HepG2 (cell line): ENCODE measurements around the gene CHI3L1. TPM values are rescaled to one million over a fixed set of nuclear protein-coding genes. Genes with fewer than 3 reads are reported as not detected.

ENCODE experiments used
- ATAC-seq: fragments of 200-7000 bp; cut with Tn5 transposase; 3 replicates; pipeline ENCODE4 v1.9.1; 2020; ENCODE audit warnings: mild to moderate bottlenecking, moderate library complexity
- BruUV-seq: library from RNA; stranded (reverse); fragments of 400-500 nt; replicated peaks from 2 replicates; lab custom pipeline; 2021; lab: Mats Ljungman, UMichigan
- CTCF ChIA-PET: fragments of 300-600 bp; formaldehyde crosslinking; extraction: SDS; loops from one replicate; lab custom pipeline; 2021; ENCODE audit warnings: low total read pairs, inconsistent platforms, low intra/inter-chr PET ratio; lab: Yijun Ruan, JAX
- POLR2A ChIA-PET: fragments of 350-600 bp; sonication (Branson Sonifier 250); formaldehyde crosslinking; loops from one replicate; lab custom pipeline; 2020; ENCODE audit warnings: antibody characterized with exemption, inconsistent platforms; lab: Yijun Ruan, JAX
- DNase-seq: peaks from one replicate; pipeline ENCODE4 v3.0.0-alpha.2; 2015; ENCODE audit warnings: low spot score
- FAIRE-seq: peaks from 3 replicates; lab custom pipeline; 2011; peaks lifted over from hg19 to GRCh38; lab: Jason Lieb, UNC
- H2AFZ ChIP-seq: one replicate; pipeline ENCODE4 v1.6.1; 2011; ENCODE audit warnings: low read length, inconsistent platforms
- H3K27ac ChIP-seq: fragments of 300-600 bp; 3 replicates; pipeline ENCODE4 v1.8.0; 2011; ENCODE audit warnings: mixed run types, mild to moderate bottlenecking, mixed read lengths, low read length, inconsistent platforms; ENCODE audit not compliant: insufficient read depth; ENCODE audit errors: extremely low read length
- H3K27me3 ChIP-seq, 2 experiments: fragments of 200-600 bp in 1 of 2; 2 replicates in 1 of 2; 3 replicates in 1 of 2; pipeline versions ENCODE4 v1.6.0 to v1.8.0; 2011; ENCODE audit warnings: low read length in 2 of 2, mild to moderate bottlenecking in 2 of 2, moderate library complexity in 2 of 2, inconsistent platforms in 1 of 2; ENCODE audit not compliant: insufficient read depth in 2 of 2, control insufficient read depth in 1 of 2
- H3K36me3 ChIP-seq, 2 experiments: fragments of 200-600 bp in 1 of 2; replicated peaks in 1 of 2; 2 replicates in 1 of 2; 3 replicates in 1 of 2; pipeline versions ENCODE4 v1.5.1 to v1.8.0; 2011; ENCODE audit warnings: low read length in 2 of 2, inconsistent platforms in 1 of 2; ENCODE audit not compliant: insufficient read depth in 2 of 2, control insufficient read depth in 1 of 2
- H3K4me1 ChIP-seq: 2 replicates; pipeline ENCODE4 v1.5.1; 2012; ENCODE audit warnings: low read length, inconsistent platforms; ENCODE audit not compliant: insufficient read depth
- H3K4me2 ChIP-seq: 2 replicates; pipeline ENCODE4 v1.6.0; 2011; ENCODE audit warnings: low read depth, low read length, inconsistent platforms
- H3K4me3 ChIP-seq, 3 experiments: fragments of 200-600 bp in 1 of 3; sonication (generic), shearing (Covaris generic) in 1 of 3; replicated peaks in 1 of 3; 2 replicates each; pipeline ENCODE4 v1.5.1; 2011 to 2016; ENCODE audit warnings: low read length in 3 of 3, inconsistent platforms in 2 of 3, low read depth in 2 of 3, mild to moderate bottlenecking in 2 of 3, control low read depth in 1 of 3, mixed read lengths in 1 of 3; ENCODE audit not compliant: insufficient read depth in 1 of 3
- H3K79me2 ChIP-seq: one replicate; pipeline ENCODE4 v1.6.1; 2011; ENCODE audit warnings: low read length, inconsistent platforms; ENCODE audit not compliant: insufficient read depth
- H3K9ac ChIP-seq: 2 replicates; pipeline ENCODE4 v1.6.0; 2011; ENCODE audit warnings: mild to moderate bottlenecking, low read depth, low read length, inconsistent platforms; ENCODE audit not compliant: insufficient read depth
- H3K9me3 ChIP-seq: 2 replicates; pipeline ENCODE4 v1.5.1; 2012; ENCODE audit warnings: mild to moderate bottlenecking, low read length
- H4K20me1 ChIP-seq: 2 replicates; pipeline ENCODE4 v1.6.0; 2011; ENCODE audit warnings: inconsistent platforms, mild to moderate bottlenecking, low read length, moderate library complexity; ENCODE audit not compliant: insufficient read depth
- CBX2 ChIP-seq, 2 experiments: fragments of 200-600 bp in 1 of 2; sonication (generic); formaldehyde crosslinking in 1 of 2; IDR thresholded peaks; 2 replicates each; pipeline versions ENCODE4 v1.7.0 to v1.8.1; 2018 to 2022; ENCODE audit warnings: low read depth in 2 of 2, low read length in 1 of 2, mild to moderate bottlenecking in 1 of 2, missing genetic modification reagents in 1 of 2
- ETV5 ChIP-seq: IDR thresholded peaks from 2 replicates; pipeline ENCODE4 v1.6.1; 2018; ENCODE audit warnings: missing biosample characterization, missing genetic modification reagents, inconsistent platforms, borderline replicate concordance
- IRF2 ChIP-seq: IDR thresholded peaks from 2 replicates; pipeline ENCODE4 v1.6.1; 2018; ENCODE audit warnings: missing genetic modification reagents, missing compliant biosample characterization
- JARID2 ChIP-seq: sonication (generic); formaldehyde crosslinking; IDR thresholded peaks from 2 replicates; pipeline ENCODE4 v1.8.1; 2023; ENCODE audit warnings: missing genetic modification reagents, inconsistent platforms; ENCODE audit not compliant: insufficient replicate concordance
- NCOA1 ChIP-seq: sonication (generic); formaldehyde crosslinking; IDR thresholded peaks from 2 replicates; pipeline ENCODE4 v1.9.0; 2021; ENCODE audit warnings: missing genetic modification reagents
- NFYB ChIP-seq: sonication (generic); formaldehyde crosslinking; IDR thresholded peaks from 2 replicates; pipeline ENCODE4 v1.4.0; 2020; ENCODE audit warnings: missing genetic modification reagents
- PBX2 ChIP-seq: IDR thresholded peaks from 2 replicates; pipeline ENCODE4 v1.6.1; 2016; ENCODE audit warnings: control low read depth
- RFX1 ChIP-seq: fragments of 450-650 bp; IDR thresholded peaks from 2 replicates; pipeline ENCODE4 v1.6.1; 2017
- SAP130 ChIP-seq: IDR thresholded peaks from 2 replicates; pipeline ENCODE4 v1.6.1; 2016; ENCODE audit warnings: low read depth
- TOPORS ChIP-seq: sonication (generic); formaldehyde crosslinking; IDR thresholded peaks from 2 replicates; pipeline ENCODE4 v1.8.0; 2023; ENCODE audit warnings: mild to moderate bottlenecking, missing genetic modification reagents
- ZKSCAN8 ChIP-seq: IDR thresholded peaks from 2 replicates; pipeline ENCODE4 v1.6.1; 2016; ENCODE audit warnings: borderline replicate concordance, missing genetic modification reagents, missing compliant biosample characterization
- ZNF10 ChIP-seq: sonication (generic); formaldehyde crosslinking; IDR thresholded peaks from 2 replicates; pipeline ENCODE4 v1.4.0; 2020; ENCODE audit warnings: mild to moderate bottlenecking, low read depth, missing genetic modification reagents, borderline replicate concordance
- ZNF292 ChIP-seq: sonication (generic); formaldehyde crosslinking; IDR thresholded peaks from 2 replicates; pipeline ENCODE4 v1.8.1; 2022; ENCODE audit warnings: mild to moderate bottlenecking, low read depth, missing genetic modification reagents, borderline replicate concordance
- ZNF3 ChIP-seq: IDR thresholded peaks from 2 replicates; pipeline ENCODE4 v1.7.0; 2017; ENCODE audit warnings: inconsistent platforms
- ZNF552 ChIP-seq: sonication (generic); formaldehyde crosslinking; IDR thresholded peaks from 2 replicates; pipeline ENCODE4 v1.9.0; 2022; ENCODE audit warnings: missing genetic modification reagents, mild to moderate bottlenecking, borderline replicate concordance
- ZNF564 ChIP-seq: sonication (generic); formaldehyde crosslinking; IDR thresholded peaks from 2 replicates; pipeline ENCODE4 v1.8.1; 2023; ENCODE audit warnings: mild to moderate bottlenecking, missing genetic modification reagents
- ZNF878 ChIP-seq: sonication (generic); formaldehyde crosslinking; IDR thresholded peaks from 2 replicates; pipeline ENCODE4 v1.8.1; 2023; ENCODE audit warnings: mild to moderate bottlenecking, missing genetic modification reagents, moderate library complexity
- WGBS: methylation state at CpG from one replicate; pipeline ENCODE4 v1.1.6; 2017; ENCODE audit warnings: low lambda C conversion rate; 5-methylcytosine and 5-hydroxymethylcytosine counted together
- in situ Hi-C: cut with HindIII; loops from 2 replicates; pipeline ENCODE4 v1.10.0; 2017; ENCODE audit warnings: low pct_unique_long_range_greater_than_20kb; ENCODE audit not compliant: extremely low pct_ligation_motif_present
- intact Hi-C: fragments of 100-400 bp; cut with micrococcal nuclease; formaldehyde crosslinking; loops from one replicate; pipeline ENCODE4 v1.10.0; 2022; ENCODE audit not compliant: unreplicated experiment
- polyA plus RNA-seq, 8 experiments: library from polyadenylated mRNA; depleted of rRNA in 3 of 8; stranded (reverse) in 7 of 8; unstranded in 1 of 8; fragments of >200 nt; fragmentation: Illumina TruSeq in 4 of 8; extraction: Trizol in 4 of 8; gene quantifications; 2 replicates each; pipeline versions ENCODE4 v1.2.1 to v1.2.3, GENCODE V29; 2011 to 2016; ENCODE audit warnings: low read depth in 4 of 8, missing spikeins in 1 of 8, mixed read lengths in 1 of 8; ENCODE audit not compliant: insufficient read depth in 1 of 8
- total RNA-seq, 5 experiments: library from RNA; depleted of rRNA; stranded (reverse); fragments of >200 nt; fragmentation: Illumina TruSeq; extraction: Trizol; gene quantifications; 2 replicates each; pipeline ENCODE4 v1.2.3, GENCODE V29; 2016; ENCODE audit warnings: low read depth in 1 of 5
- TF ChIP-seq, protein P1 (sequence below): sonication (generic); formaldehyde crosslinking; IDR thresholded peaks from 2 replicates; pipeline ENCODE4 v1.4.0; 2020; ENCODE audit warnings: missing genetic modification reagents

CHI3L1 gene
- total and polyA plus RNA-seq, 2 of the 13 experiments (the other 11 are each of a cell fraction or from before 2014, with no cell fraction given): 0.09 to 0.13 TPM

- Histone ChIP-seq H3K79me2 (no peaks in the 10 kb centered on the region), H3K36me3 (no peaks in the 10 kb centered on the region), H2AFZ (no peak overlapping the region), H3K27ac (no peak overlapping the region), H3K27me3 (peaks cover 2 to 12% of the 10 kb centered on the region in 2 experiments; a peak in 4 of 5 replicates), H3K4me2 (no peak overlapping the region), H3K4me3 (no peak overlapping the region), H3K9ac (no peak overlapping the region), H4K20me1 (no peaks in the 10 kb centered on the region), H3K9me3 (no peaks in the 10 kb centered on the region), H3K4me1 (0 out of 2 replicates have a peak, but pooled peaks cover 6% of the 10 kb centered on the region)
- ChIA-PET POLR2A (no interaction called here), CTCF (no interaction called here)
- FAIRE-seq: no peak
- intact Hi-C loops (no loop called here), in situ Hi-C loops (no loop called here)
- BruUV-seq: no TSS peak
- TF ChIP-seq ZKSCAN8 (no peak), RFX1 (no peak), CBX2 (IDR thresholded peaks at IDR 0.05; ENCODE audit: low read depth, low read length) (no peak), CBX2 (CRISPR knock-in tag; IDR thresholded peaks at IDR 0.05; ENCODE audit: low read depth) (no peak), NFYB (no peak), PBX2 (CRISPR knock-in tag) (no peak), ZNF10 (no peak)
- no peak for ATAC-seq
- DNase-seq: no peak
- WGBS: 45% methylated on average over 7 of the region's 7 CpGs
Measured at GRCh38 chr1:203146537-203146936, 40.0 kb downstream of the CHI3L1 start.

DNA sequence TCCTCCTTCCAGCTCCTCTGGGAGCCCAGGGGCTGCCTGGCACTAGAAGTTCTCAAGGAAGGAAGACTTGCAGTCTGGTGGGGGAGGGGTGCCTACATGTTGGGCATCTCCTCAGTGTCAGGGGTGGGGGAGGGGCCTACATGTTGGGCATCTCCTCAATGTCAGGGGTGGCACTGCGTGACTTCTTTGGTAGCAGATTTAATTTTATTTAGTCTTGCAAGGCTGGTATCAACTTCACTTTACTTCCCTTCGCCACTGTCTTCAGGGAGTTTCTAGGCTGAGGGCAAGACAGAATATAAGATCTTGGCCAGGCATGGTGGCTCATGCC is 40.5 kb downstream of the CHI3L1 start:
- in situ Hi-C loops: no loop called here
- POLR2A ChIA-PET: no interaction called here
- TF ChIP-seq IRF2 (CRISPR knock-in tag): no peak
- no peak for TF ChIP-seq ZNF878 (CRISPR knock-in tag)
- no peak for TF ChIP-seq TOPORS (CRISPR knock-in tag)
- no peak for TF ChIP-seq ZNF3 (CRISPR knock-in tag)
- no peak for TF ChIP-seq ZNF292 (CRISPR knock-in tag)
- TF ChIP-seq NCOA1 (CRISPR knock-in tag): no peak
- no peak for TF ChIP-seq SAP130 (CRISPR knock-in tag)
- TF ChIP-seq, protein P1, sequence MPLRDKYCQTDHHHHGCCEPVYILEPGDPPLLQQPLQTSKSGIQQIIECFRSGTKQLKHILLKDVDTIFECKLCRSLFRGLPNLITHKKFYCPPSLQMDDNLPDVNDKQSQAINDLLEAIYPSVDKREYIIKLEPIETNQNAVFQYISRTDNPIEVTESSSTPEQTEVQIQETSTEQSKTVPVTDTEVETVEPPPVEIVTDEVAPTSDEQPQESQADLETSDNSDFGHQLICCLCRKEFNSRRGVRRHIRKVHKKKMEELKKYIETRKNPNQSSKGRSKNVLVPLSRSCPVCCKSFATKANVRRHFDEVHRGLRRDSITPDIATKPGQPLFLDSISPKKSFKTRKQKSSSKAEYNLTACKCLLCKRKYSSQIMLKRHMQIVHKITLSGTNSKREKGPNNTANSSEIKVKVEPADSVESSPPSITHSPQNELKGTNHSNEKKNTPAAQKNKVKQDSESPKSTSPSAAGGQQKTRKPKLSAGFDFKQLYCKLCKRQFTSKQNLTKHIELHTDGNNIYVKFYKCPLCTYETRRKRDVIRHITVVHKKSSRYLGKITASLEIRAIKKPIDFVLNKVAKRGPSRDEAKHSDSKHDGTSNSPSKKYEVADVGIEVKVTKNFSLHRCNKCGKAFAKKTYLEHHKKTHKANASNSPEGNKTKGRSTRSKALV (CRISPR knock-in tag): no peak
- TF ChIP-seq ZNF552 (CRISPR knock-in tag): no peak
- TF ChIP-seq ZNF564 (CRISPR knock-in tag): no peak
- TF ChIP-seq ETV5 (CRISPR knock-in tag): no peak
- no peak for TF ChIP-seq JARID2 (CRISPR knock-in tag)

More for the DNA sequence above, 40.5 kb downstream of the CHI3L1 start:
- no peak for FAIRE-seq
- Histone ChIP-seq H3K27ac (no peak overlapping the region), H3K9me3 (no peaks in the 10 kb centered on the region), H3K9ac (no peak overlapping the region), H2AFZ (no peak overlapping the region), H3K27me3 (peaks cover 2 to 12% of the 10 kb centered on the region in 2 experiments; a peak in 4 of 5 replicates), H3K4me1 (0 out of 2 replicates have a peak, but pooled peaks cover 6% of the 10 kb centered on the region), H3K4me2 (no peak overlapping the region), H3K4me3 (no peak overlapping the region), H4K20me1 (no peaks in the 10 kb centered on the region), H3K36me3 (no peaks in the 10 kb centered on the region), H3K79me2 (no peaks in the 10 kb centered on the region)
- 50% methylated on average over 1 of the region's 2 CpGs for WGBS
- DNase-seq: no peak
- intact Hi-C loops: no loop called here
- CTCF ChIA-PET: no interaction called here
- BruUV-seq: no TSS peak
- no peak for ATAC-seq
